Measurements from ENCODE around the gene RAB10. TPM values are rescaled to one million over a fixed set of nuclear protein-coding genes. Genes with fewer than 3 reads are reported as not detected.

Gene RAB10
- total and polyA plus RNA-seq, 2 donors from 2014 or later = 59.8 to 122 TPM

- Histone ChIP-seq H3K27ac (ENCODE audit: low read depth in 2 of 2, low read length in 2 of 2) (no peak overlapping the region), H3K4me3 (ENCODE audit: low read length in 3 of 3) (no peak overlapping the region), H3K9ac (ENCODE audit: low read length in 3 of 3) (no peak overlapping the region), H3K9me3 (ENCODE audit: control insufficient read depth in 2 of 3, insufficient read depth in 1 of 3, low read length in 3 of 3) (no peaks in the 10 kb centered on the region), H3K4me1 (ENCODE audit: control insufficient read depth in 2 of 3, insufficient read depth in 2 of 3, low read depth in 1 of 3, low read length in 3 of 3) (peaks cover 0 to 7% (median 0%) of the 10 kb centered on the region in 3 donors), H3K27me3 (ENCODE audit: control insufficient read depth, insufficient read depth, low read length) (no peaks in the 10 kb centered on the region), H3K36me3 (ENCODE audit: control insufficient read depth in 2 of 3, insufficient read depth in 3 of 3, low read length in 3 of 3) (no peaks in the 10 kb centered on the region)
- no peak for TF ChIP-seq CTCF (IDR thresholded peaks at IDR 0.05; ENCODE audit: borderline replicate concordance, extremely low read depth, insufficient read depth)
- intact Hi-C loops (cut with DNase I) = no loop called here
- FAIRE-seq = no peak
- DNase-seq = no peak
These were observed 9.2 kb downstream of the RAB10 start for GRCh38 chr2:26043109-26043508.

DNA sequence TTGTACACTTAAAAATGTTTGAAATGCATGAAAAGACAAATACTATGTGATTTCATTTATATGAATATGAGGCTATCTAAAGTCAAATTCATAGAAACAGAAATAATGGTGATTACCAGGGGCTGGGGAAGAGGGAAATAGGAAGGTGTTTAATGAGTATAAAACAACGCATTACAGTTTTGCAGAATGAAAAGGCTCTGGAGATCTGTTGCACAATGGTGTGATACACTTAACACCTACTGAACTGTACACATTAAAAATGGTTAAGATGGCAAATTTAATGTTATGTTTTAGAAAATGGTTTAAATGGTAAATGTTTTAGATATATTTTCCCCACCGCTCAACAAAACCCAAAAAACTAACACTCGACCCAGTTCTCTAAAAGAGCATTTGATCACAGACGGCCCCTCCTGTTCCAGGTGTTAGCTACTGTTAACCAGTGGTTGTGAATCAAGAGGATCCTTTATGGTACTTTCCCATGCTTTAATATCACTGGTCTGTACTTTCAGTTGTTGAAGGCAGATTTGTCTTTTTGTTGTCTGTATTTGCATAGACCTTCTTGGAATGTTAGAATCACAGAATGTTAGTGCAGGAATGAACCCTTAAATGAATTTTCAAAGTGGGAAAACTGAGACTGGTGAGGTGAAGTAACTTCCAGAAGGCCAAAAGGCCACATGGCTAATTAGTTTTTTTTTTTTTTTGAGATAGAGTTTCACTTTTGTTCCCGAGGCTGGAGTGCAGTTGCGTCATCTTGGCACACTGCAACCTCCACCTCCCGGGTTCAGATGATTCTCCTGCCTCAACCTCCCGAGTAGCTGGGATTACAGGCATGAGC is 10.2 kb downstream of the RAB10 start:
- H3K9ac ChIP-seq (ENCODE audit: low read length in 3 of 3) = no peak overlapping the region
- no peaks in the 10 kb centered on the region for H3K36me3 ChIP-seq (ENCODE audit: control insufficient read depth in 2 of 3, insufficient read depth in 3 of 3, low read length in 3 of 3)
- H3K4me1 ChIP-seq (ENCODE audit: control insufficient read depth in 2 of 3, insufficient read depth in 2 of 3, low read depth in 1 of 3, low read length in 3 of 3) = peaks cover 0 to 10% (median 0%) of the 10 kb centered on the region in 3 donors
- no peaks in the 10 kb centered on the region for H3K9me3 ChIP-seq (ENCODE audit: control insufficient read depth in 2 of 3, insufficient read depth in 1 of 3, low read length in 3 of 3)
- peak overlapping the region; percentile 58 to 74 for H3K27ac ChIP-seq (ENCODE audit: low read depth in 2 of 2, low read length in 2 of 2)
- no peak overlapping the region for H3K4me3 ChIP-seq (ENCODE audit: low read length in 3 of 3)
- H3K27me3 ChIP-seq (ENCODE audit: control insufficient read depth, insufficient read depth, low read length) = no peaks in the 10 kb centered on the region
- FAIRE-seq = no peak
- peak in 2 of 5 donors; percentile 16 to 37 for DNase-seq
- intact Hi-C loops (cut with DNase I) = no loop called here
- TF ChIP-seq CTCF (IDR thresholded peaks at IDR 0.05; ENCODE audit: borderline replicate concordance, extremely low read depth, insufficient read depth) = no peak

- FAIRE-seq (no peak), DNase-seq (no peak)
- H3K36me3 ChIP-seq (ENCODE audit: control insufficient read depth in 2 of 3, insufficient read depth in 3 of 3, low read length in 3 of 3) = no peaks in the 10 kb centered on the region
- H3K27me3 ChIP-seq (ENCODE audit: control insufficient read depth, insufficient read depth, low read length) = no peaks in the 10 kb centered on the region
- no peak overlapping the region for H3K4me3 ChIP-seq (ENCODE audit: low read length in 3 of 3)
- H3K27ac ChIP-seq (ENCODE audit: low read depth in 2 of 2, low read length in 2 of 2) = no peak overlapping the region
- intact Hi-C loops (cut with DNase I) = no loop called here
- H3K4me1 ChIP-seq (ENCODE audit: control insufficient read depth in 2 of 3, insufficient read depth in 2 of 3, low read depth in 1 of 3, low read length in 3 of 3) = peaks cover 0 to 5% (median 0%) of the 10 kb centered on the region in 3 donors
- no peak overlapping the region for H3K9ac ChIP-seq (ENCODE audit: low read length in 3 of 3)
- TF ChIP-seq CTCF (IDR thresholded peaks at IDR 0.05; ENCODE audit: borderline replicate concordance, extremely low read depth, insufficient read depth) = no peak
- no peaks in the 10 kb centered on the region for H3K9me3 ChIP-seq (ENCODE audit: control insufficient read depth in 2 of 3, insufficient read depth in 1 of 3, low read length in 3 of 3)
These were observed 14.9 kb downstream of the RAB10 start for GRCh38 chr2:26048791-26049190.
